Skin of body (tissue), 2 donors: Measurements from ENCODE around the gene SPDYE3. TPM values are rescaled to one million over a fixed set of nuclear protein-coding genes. Genes with fewer than 3 reads are reported as not detected.
"Not testable (repeated sequence)": the region's sequence is repeated elsewhere in the genome, so short reads cannot be mapped to it uniquely, and the experiment has no call there.

Experiments
- DNase-seq: peaks from one replicate; lab custom pipeline; 2025; lab: John Stamatoyannopoulos, UW
- total RNA-seq: library from RNA; depleted of rRNA; stranded (reverse); fragments of >200 nt; gene quantifications from one replicate; pipeline ENCODE4 v1.2.3, GENCODE V29; 2014

The SPDYE3 gene, protein sequence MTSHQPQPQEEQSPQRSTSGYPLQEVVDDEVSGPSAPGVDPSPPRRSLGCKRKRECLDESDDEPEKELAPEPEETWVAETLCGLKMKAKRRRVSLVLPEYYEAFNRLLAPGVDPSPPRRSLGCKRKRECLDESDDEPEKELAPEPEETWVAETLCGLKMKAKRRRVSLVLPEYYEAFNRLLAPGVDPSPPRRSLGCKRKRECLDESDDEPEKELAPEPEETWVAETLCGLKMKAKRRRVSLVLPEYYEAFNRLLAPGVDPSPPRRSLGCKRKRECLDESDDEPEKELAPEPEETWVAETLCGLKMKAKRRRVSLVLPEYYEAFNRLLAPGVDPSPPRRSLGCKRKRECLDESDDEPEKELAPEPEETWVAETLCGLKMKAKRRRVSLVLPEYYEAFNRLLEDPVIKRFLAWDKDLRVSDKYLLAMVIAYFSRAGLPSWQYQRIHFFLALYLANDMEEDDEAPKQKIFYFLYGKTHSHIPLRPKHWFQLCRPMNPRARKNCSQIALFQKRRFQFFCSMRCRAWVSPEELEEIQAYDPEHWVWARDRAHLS
- total RNA-seq: not detected

DNA sequence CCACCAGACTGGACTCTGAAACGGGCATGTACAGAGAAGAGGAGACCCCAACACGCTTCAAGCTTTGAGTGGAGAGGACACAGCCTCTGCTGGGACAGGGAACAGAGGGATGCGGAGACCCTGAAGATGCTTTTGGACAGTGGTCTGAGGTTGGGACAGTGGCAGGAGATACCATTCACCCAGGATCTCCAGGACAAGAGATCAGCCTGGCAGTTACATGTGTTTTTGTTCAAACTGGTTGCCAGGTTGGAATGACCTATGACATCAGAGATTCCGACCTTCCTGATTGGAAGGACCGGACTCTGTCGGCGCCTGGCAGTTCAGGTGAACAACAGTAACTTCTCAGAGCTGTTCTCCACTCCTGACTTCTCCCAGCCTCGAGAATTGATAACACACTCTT lies at the start of gene SPDYE3:
Gene SPDYE3 (plus strand): TSS at position 301 of the 400 bp plus-strand sequence. CDS start 184 bp downstream, outside the sequence.
- DNase-seq: not testable (repeated sequence)

- not testable (repeated sequence) for DNase-seq
Observed at GRCh38 chr7:100259984-100260383, 47.5 kb upstream of the SPDYE3 start.

GRCh38 chr7:100262896-100263295 lies 44.6 kb upstream of the SPDYE3 start:
- not testable (repeated sequence) for DNase-seq

DNA sequence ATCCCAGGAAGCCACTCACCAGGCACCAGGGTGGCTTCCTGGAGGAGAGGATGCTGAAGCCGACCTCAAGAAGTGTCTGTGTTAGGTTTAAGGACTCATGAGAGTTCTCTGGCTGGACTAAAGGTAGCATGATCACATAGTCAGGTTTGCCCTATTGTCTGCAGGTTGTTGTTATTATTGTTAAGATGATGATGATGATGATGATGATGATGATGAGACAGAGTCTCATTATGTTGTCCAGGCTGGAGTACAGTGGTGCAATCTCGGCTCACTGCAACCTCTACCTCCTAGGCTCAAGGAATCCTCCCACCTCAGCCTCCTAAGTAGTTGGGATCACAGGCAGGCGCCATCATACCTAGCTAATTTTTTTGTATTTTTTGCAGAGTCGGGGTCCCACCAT lies 43.3 kb upstream of the SPDYE3 start:
- DNase-seq: not testable (repeated sequence)

GRCh38 chr7:100264669-100265165 lies 42.8 kb upstream of the SPDYE3 start:
- DNase-seq: not testable (repeated sequence)

- not testable (repeated sequence) for DNase-seq
Observed at GRCh38 chr7:100265851-100266250, 41.7 kb upstream of the SPDYE3 start.

GRCh38 chr7:100266576-100267354 lies 40.7 kb upstream of the SPDYE3 start:
- no peak for DNase-seq

- no peak for DNase-seq
Observed at GRCh38 chr7:100267648-100268047, 39.9 kb upstream of the SPDYE3 start.

DNA sequence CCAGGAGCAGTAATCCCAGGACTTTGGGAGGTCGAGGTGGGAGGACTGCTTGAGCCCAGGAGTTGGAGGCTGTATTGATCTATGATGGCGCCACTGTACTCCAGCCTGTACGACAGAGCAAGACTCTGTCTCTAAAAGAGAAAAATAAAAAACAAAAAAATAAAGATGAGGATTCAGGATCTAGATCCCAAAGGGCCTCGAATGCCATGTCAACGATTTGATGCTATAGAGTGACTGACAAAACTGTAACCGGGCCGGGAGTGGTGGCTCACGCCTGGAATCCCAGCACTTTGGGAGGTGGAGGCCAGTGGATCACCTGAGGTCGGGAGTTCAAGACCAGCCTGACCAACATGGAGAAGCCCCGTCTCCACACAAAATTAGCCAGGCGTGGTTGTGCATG lies 38.6 kb upstream of the SPDYE3 start:
- not testable (repeated sequence) for DNase-seq

GRCh38 chr7:100269306-100270045 lies 38.0 kb upstream of the SPDYE3 start:
- not testable (repeated sequence) for DNase-seq

DNA sequence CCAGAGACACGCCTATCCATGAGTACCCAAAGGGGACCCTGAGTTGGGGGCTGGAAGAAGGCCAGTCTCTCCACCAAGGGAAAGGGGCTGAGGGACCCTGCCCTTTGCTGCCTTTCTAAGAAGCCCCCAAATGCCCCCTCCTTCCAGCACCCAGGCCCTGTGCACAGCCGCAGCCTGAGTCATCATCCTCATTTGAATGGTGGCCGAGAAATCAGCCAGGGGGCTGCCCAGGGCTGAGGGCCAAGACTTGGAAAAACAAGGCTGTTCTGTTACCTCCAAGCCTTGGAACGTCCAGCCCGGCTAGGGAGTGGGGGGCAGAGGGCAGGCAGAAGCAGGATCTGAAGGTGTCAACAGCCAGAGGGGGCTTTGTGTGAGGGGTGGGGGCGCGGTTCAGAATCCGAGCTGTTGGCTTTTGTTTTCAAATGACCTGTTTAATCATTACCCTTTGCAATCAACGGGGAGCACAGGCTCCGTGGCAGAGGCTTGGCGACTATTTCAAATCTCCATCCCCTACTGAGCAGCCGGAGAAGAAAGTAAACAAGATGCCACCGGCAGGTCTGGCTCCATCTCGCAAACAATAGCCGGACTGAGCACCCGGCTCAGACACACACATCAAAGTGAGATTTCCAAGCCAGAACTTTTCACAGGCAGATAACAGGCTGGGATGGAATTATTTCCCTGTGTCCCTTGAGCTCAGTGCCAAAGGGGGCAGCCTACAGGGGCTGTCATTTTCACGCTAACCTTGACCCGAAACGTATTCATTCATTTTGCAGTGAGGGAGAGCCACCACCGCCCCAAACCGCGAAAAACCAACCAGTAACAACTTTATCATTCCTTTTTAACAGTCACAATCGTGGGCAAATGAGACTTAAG lies 37.2 kb upstream of the SPDYE3 start:
- not testable (repeated sequence) for DNase-seq

DNA sequence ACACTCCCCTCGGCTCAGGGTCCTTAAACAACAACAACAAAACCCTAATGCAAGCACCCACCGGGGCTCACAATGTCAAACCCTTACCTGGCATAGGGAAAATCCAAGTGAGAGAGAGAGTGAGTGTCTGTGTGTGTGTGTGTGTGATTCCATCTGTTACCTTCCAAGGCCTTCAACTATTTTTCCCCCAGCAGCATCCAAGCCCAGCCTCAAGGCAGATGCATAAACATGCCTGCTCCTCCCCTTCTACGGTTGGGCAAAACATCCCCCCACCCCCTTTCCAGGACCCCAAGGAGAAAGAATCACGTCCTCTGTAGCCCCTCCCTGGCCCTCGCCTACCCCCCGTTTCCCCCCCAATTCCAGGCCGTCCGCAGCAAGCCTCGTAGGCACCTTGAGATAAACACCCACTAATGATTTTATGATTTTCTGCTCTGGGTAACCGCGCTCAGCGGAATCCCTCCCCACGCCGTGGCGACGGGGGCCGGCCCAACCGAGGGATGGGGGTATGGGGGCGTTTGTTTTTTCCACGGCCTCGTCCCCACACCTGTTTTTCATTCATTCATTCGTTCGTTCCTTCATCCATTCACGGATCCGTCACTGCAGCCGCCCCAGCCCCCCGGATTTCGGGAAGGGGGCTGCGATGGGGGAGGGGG lies 36.4 kb upstream of the SPDYE3 start:
- DNase-seq: not testable (repeated sequence)

DNA sequence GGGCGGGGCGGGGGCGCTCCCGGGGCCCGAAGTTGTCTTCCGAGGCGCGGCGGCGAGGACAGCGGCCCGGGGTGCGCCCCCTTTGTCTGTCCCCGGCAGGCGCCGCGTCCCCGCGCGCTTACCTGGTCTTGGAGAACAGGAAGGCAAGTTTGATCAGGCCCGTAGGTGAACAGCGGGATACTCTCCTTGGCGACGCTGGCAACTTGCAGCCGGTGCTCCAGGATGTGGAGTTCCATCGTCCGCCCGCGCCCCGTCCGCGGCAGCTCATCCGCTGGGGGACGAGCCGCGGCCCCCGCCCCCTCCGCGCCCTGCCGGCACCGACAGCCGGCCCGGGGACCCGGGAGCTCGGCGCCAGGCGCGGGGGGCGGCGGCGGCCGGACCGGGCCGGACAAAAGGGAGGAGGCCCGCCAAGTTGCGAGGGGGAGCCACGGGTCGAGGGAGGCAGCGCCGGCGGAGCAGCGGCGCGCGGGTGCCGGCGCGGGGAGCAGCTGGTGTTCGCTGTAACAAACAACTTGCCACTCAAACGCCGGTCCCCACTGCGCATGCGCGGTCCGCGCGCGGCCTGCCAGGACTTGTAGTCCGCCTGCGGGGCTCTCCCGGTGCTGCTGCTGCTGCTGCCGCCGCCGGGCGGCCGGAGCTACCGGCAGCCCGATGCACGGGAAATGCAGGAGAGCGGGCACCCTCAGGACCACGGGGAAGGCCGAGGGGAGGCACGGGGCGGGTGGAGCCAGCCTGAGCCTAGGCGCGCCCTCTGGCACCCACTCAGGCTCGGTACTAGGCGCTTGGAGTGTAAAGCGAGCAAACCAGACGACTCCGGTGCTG lies 35.6 kb upstream of the SPDYE3 start:
- peak; percentile 88 for DNase-seq

GRCh38 chr7:100272538-100272902 lies 35.0 kb upstream of the SPDYE3 start:
- not testable (repeated sequence) for DNase-seq

DNA sequence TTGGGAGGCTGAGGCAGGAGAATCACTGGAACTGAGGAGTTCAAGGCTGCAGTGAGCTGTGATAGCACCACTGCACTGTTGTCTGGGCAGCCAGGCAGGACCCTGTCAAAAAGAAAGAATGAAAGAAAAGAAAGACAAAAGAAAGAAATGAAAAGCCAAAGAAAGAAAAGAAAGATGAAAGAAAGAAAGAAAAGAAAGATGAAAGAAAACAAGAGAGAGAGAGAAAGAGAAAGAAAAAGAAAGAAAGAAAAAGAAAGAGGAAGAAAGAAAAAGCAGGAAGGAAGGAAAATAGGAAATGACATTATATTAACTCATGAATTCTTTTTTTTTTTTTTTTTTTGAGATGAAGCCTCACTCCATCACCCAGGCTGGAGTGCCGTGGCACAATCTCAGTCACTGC lies 32.4 kb upstream of the SPDYE3 start:
- DNase-seq: no peak

DNA sequence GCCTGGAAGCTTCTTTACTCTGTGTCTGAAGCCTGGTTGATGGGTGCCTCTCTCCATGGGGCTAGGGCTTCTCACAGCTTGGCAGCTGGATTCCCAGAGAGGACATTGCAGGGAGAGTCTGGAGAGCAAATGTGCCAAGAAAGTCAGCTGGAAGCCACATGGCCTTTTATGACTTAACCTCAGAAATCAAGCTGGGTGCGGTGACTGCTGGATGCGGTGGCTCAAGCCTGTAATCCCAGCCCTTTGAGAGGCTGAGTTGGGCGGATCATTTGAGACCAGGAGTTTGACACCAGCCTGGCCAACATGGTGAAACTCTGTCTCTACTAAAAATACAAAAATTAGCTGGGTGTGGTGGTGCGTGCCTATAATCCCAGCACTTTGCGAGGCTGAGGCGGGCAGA lies 31.4 kb upstream of the SPDYE3 start:
- peak; percentile 5 for DNase-seq

- DNase-seq: not testable (repeated sequence)
Observed at GRCh38 chr7:100282069-100282608, 25.4 kb upstream of the SPDYE3 start.

- DNase-seq: not testable (repeated sequence)
Observed at GRCh38 chr7:100283147-100283546, 24.4 kb upstream of the SPDYE3 start.
